NCI-H69 (cell line): ENCODE measurements around the gene KAT8.
A peak's percentile ranks its signal among the peaks of the same experiment; 100 is the strongest.
"Not testable (repeated sequence)": the region's sequence is repeated elsewhere in the genome, so short reads cannot be mapped to it uniquely, and the experiment has no call there.

Source experiments
- DNase-seq: peaks from one replicate; lab custom pipeline; 2025; lab: John Stamatoyannopoulos, UW

Gene KAT8

DNA sequence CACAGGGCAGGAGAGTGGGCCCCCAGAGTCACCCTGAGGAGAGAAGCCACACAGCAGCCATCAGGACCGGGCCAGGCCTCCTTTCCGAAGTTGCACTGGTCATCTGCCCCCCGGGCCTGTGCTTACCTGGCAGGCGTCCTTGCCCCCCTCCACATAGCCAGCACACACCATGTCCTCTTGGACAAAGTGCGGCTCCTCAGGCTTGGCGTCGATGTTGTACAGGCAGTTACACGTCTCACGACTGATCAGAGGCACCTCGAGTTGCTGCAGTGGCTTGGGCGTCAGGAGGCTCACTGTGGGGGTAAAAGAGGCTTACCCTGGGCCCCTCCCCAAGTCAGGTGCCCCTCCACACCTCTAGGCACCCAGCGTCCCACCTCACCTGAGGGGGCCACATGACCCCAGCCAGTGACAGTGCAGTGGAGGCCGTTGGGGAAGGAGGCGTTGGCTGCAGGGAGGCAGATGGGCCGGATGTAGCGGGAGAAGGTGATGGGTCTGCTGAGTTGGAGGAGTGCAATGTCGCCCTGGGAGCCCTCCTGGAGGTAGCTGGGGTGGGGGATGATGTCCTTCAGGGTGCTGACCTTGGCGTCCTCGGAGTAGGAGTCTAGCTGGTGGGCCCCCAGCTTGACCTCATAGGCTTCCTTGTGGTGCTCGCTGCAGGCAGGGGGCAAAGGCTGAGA is 15.0 kb downstream of the KAT8 start:
- no peak for DNase-seq

DNA sequence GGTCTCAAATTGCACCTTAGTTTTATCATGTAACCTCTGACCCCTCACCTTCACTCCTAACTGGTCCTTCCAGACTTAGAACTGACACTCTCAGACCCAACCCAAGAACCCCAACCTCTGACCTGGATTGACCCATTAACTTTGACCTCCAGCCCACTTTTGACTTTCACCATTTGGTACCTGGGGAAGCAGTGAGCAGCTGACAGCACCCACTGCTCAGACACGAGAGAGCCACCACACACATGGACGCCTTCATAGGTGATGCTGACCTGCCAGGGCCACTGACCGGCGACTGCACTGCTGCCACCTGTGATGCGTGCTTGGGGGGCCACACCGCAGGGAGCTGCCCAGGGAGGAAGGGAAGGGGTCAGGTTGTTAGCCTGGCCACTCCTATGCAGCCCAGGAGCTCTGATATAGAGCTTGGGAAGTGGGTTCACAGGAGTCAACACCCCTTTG is 15.6 kb downstream of the KAT8 start:
- no peak for DNase-seq

DNA sequence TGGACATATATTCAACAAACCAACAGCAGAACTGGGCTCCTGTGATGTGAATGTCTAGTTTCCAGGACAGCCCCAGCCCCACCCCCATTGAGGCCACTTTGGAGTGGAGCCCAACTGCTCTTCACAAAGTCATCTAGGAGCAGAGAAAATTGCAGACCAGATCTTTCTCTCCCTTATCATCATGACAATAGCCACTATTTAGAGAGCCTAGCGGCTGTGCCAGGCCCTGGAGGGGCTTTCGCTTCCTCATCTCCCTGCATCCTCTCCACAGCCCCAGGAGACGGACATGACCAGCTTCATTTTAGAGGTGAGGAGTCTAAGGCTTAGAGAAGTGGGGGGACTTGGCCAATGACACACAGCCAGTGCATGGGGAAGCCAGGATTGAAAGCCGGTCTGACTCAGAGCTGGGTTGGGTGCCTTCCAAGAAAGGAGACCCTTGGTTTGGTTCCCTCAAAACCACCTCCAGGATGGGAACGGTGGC is 16.7 kb downstream of the KAT8 start:
- peak; percentile 44 for DNase-seq

DNA sequence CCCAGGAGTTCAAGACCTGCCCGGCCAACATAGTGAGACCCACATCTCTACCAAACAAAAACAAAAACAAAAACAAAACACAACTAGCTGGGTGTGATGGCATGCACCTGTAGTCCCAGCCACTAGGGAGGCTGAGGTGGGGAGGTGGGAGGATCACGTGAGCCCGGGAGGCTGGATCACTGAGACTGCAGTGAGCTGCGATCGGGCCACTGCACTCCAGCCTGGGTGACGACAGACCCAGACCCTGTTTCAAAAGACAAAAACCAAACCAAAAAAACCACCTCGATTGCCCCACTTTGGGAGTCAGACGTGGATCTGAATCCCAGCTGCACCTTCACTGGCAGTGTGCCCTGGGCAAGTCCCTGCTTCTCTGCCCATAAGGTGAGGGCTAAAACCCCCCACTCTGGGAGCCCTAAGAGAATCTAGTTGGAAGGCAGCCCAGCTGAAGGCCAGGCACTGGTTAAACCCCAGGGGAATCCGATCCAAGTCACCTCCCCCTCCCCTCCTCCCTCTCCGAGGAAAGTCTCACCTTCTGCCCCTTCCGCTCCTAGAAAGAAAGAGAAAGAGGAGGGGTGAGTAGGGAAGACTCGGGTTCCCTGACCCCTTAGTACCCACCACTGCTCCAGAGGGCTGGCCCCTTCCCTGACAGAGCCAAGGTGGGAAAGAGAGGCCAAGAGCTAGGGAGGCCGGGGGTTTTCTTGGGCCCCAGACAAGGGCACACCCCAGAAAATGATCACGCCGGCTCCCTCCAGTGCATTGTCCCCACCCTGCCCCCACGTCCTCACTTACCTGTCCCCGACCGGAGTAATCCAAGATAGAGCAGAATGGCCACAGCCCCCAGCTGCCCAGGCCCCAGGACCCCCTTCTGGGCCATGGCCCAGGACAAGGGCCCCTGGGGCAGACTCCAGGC is 17.4 kb downstream of the KAT8 start:
- DNase-seq: peak; percentile 85

DNA sequence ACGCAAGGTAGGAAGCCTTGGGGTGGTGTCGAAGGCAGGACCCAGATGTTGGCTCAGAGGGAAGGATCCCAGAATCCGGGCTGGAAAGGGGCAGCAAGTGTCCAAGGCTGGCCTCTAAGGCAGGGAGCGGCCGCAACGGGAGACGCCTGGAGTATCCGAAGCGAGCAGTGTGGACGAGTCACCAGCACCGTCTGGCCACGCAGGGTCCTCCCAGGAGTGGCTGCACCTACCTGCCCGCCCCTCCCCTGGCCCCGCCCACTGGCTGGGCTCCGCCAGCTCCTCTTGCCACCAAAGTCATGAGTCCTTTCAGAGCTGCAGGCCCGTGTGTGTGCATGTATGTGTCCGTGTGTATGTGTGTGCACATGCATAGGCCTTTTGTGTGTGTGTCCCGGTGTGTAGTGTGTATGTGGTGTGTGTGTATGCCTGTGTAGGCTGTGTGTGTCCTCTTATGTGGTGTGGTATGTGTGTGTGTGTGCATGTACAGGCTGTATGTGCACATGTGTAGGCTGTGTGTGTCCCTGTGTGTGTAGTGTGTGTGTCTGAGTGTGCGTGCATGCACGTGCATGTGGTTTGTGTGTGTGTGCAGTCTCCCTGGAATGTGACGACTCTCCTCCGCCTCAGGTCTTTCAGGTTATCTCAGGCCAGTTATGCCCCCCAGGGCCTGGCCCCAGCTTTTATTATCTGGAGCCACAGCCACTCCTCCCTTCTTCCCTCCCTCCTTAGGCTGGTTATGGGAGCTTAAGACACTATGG is 18.2 kb downstream of the KAT8 start, which contains the start of gene PRSS8:
Gene PRSS8, minus strand, starts transcription at position 193 of the 752 bp plus-strand sequence. CDS start 229 bp downstream, outside the sequence.
- DNase-seq: peak; percentile 69

DNA sequence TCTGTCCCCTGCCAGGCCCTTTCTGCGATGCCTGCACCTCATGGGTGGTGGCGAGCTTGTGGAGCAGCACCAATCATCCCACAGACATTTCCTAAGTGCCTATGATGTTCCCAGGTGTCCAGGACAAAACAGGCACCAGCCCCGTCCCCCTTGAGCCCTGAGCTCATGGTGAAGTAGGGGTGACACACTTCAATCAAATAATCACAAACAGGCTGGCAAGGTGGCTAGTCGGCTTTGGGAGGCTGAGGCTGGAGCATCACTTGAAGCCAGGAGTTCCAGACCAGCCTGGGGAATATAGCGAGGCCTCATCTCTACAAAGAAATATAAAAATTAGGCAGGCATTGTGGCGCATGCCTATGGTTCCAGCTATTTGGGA is 18.8 kb downstream of the KAT8 start:
- no peak for DNase-seq

DNA sequence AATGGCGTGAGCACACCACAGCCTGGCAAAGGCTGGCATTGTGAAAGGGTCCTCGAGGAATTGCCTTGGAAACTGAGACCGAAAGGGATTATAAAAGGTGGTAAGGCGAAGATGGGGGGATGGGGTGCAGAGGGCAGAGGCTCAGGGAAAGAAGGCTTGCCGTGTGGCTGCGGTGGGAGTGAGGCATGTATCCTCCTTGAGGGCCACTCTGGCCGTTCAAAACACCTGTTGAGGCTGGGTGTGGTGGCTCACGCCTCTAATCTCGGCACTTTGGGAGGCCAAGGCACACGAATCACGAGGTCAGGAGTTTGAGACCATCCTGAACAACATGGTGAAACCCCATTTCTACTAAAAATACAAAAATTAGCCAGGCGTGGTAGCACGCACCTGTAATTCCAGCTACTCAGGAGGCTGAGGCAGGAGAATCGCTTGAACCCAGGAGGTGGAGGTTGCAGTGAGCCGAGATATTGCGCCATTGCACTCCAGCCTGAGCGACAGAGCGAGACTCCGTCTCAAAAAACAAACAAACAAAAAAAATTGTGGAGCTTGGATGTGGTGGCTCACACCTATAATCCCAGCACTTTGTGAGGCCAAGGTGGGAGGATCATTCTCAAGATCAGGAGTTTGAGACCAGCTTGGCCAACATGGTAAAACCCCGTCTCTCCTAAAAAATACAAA is 19.5 kb downstream of the KAT8 start:
- not testable (repeated sequence) for DNase-seq

DNA sequence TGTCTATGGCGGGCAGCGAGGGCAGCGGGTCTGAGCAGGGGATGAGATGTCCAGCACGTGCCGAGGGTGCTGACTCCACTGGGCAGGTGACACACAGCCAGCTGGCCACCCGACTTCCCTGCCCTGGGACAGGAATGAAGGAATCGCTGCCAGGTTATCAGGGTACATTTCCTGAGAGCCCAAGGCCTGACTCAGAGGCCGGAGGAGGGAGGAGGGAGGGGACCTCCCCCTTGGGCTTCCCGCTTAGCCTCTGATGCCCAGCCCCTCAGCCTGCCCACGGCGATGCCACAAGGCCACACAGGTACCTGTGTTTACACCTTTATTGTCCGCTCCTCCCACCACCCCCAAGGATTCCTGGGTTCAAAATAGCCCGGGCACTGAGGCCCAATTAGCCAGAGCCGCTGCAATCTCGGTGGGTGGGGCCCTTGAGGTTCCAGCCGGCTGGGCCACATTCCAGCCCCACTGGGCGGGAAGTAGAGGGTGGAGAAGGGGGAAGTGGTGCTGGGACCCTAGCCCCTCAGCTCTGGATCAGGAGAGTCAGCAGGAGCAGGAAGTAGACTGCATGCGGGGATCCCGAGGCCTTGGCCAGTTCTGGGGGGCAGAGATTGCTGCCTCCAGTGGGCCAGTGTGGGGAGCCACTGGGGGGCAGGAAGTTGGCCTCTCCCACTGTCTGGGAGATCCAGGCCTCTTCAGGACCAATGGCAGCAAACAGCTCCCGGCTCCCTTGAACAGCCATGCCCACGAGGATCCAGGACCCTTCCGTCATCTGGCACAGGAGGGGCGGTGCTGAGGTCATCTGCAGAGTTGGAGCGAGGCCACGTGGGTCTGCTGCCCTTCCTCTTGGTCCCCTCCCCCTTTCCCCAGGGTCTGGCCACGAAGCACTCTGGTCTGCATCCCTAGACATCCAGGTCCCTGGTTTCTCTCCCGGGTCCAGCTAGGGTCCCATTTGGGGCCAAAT is 21.4 kb downstream of the KAT8 start:
- no peak for DNase-seq

DNA sequence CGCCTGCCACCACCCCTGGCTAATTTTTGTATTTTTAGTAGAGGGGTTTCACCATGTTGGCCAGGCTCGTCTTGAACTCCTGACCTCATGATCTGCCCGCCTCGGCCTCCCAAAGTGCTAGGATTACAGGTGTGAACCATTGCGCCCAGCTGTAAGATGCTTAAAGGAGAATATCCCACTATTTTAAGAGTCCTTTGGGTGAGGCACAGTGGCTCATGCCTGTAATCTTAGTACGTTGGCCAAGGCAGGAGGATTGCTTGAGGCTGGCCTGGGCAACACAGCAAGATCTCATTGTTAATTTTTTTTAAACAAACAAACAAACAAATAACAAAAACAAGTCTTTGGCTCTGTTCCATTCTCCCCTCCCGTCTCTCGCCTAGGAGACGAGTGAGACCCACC is 23.6 kb downstream of the KAT8 start:
- not testable (repeated sequence) for DNase-seq

DNA sequence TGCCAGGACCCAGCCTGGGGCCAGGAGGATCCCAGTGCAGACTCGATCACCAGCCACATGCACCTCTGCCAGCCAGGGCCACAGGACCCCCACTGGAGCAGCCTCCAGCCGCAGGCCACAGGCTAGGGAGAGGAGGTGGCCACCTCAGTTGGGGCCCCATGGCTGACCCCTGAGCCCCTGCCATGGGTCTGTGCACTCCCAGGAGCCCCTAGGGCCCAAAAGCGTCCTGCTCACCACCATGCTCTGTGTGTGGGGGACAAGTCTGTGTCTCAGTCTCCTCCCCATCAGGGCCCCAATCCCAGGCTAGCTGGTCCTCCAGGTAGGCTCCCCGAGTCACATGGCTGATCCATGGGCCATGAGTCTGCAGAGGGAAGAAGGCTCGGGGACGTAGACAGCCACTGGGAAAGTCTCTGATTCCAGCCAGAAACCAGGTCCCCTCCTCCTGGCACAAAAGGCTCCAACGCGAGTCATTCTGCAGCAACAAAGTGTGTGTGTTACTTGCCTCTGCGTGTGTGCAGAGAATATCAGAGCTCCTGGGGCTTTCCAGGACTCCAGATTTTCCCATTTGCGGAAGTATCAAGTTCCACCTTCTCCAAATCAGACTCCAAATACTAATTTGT is 24.1 kb downstream of the KAT8 start:
- DNase-seq: peak; percentile 78

DNA sequence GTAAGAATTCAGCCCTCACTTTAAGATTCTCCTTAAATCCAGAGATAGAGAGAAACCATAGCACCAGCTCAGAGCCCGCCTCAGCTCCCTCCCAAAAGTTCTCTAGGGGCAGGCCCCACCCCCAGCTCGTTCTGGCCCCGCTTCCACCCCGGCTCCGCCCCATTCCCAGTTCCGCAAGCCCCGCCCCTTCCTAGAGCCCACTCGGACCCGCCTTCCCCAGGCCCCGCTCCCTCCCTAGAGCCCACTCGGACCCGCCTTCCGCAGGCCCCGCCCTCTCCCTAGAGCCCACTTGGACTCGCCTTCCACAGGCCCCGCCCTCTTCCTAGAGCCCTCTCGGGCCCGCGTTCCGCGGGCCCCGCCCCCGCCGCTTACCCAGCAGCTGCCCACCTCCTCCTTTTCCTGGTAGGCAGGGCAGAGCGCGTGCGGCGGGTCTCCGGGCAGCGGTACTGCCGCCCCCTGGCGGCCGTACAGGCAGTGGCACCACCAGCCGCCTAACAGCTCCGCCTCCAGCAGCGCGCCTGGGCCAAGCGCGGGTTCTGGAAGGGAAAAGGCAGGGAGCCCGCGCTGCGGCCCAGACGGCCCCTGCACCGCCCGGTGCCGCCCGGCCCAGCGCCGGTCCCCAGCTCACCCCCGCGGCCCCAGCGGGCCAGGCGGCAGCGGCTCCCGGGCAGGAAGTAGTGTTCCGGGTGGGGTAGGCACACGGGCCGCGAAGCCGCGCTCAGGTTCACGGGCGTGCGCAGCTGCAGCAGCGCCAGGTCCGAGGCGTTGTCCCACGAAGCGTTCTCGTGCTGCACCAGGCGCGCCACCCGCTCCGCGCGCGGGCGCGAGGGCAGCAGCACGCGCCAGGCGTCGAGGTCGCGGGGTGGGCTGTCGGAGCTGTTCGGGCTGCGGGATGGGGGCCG is 24.9 kb downstream of the KAT8 start:
- peak; percentile 100 for DNase-seq

DNA sequence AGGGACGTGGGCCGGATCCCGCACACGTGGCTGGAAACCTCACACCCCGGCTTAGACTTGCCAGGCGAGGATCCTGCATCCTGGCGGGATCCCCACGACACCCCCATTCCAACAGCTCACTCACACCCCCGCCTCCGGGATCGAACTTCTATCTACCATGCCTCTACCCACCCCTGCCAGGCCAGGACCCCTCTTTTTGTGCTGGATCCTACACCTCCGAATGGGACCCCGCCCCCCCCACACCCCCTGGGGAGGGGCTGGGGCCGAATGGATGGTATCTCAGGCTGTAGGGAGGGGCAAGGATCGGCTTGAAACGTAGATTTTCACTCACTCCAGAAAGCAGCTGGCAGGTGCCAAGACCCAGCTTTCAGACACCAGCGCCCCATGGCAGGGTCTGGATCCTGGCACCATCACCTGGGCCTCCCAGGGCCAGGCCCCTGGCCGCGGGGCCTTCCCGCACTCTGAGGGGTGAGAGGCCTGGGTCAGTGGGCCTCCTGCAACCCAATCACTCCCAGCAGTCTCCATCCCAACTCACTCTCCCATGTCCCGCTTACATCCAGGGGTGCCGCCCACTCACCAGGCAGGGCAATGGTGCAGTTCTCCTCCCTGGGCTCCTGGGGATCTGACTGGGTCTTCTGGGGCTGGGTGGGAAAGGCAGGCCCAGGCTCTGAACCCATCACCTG is 25.7 kb downstream of the KAT8 start:
- DNase-seq: no peak

DNA sequence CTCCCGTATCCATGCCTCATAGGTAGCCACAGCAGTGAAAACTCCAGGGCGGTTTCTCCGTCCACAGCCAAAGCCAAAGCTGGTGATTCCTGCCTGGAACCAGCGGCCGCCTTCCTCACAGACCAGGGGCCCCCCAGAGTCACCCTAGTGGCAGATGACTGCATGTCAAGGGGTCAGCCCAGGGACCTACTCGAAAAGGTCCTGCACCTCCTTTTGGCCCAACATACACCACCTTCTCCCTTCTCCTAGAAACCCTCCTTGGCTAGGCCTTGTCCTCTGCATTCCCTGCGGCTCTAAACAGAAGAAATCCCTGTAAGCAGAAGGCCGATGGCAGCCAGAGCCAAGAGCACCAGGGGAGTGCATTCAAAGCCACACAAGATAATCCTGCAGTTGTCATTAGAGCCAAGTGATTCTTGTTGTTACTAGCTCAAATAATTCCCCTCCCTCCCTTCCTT is 26.3 kb downstream of the KAT8 start:
- no peak for DNase-seq

DNA sequence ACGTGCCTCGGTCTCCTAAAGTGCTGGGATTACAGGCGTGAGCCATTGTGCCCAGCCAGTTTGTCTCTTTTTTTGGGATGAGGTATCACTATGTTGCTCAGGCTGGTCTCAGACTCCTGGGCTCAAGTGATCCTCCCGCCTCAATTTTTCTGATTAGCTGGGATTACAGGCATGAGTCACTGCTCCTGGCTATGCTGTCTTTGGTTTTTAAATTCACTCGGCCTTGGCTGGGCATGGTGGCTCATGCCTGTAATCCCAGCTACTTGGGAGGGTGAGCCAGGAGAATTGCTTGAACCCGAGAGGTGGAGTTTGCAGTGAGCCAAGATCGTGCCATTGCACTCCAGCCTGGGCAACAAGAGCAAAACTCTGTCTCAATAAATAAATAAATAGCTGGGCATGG is 27.0 kb downstream of the KAT8 start:
- DNase-seq: not testable (repeated sequence)

DNA sequence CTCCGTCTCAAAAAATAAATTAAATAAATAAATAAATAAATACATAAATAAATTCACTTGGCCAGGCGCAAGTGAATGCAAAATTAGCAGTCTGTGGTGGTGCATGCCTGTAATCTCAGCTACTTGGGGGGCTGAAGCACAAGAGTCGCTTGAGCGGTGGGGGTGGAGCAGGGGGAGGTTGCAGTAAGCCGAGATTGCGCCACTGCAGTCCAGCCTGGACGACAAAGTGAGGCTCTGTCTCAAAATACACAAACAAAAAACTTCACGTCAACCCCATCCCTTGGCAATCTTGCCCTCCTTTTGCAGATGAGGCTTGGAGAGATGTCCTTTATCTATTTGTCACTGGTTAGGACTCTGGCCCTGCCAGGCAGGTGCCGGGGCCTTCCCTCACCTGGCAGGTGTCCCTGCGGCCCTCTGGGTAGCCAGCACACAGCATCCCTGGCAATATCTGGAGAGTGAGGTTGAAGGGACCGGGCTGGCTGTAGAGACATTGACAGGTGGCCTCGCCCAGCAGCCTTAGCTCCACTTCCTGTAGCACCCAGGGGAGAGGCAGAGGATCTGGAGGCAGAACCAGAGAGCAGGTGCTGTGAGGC is 28.0 kb downstream of the KAT8 start:
- peak; percentile 45 for DNase-seq

DNA sequence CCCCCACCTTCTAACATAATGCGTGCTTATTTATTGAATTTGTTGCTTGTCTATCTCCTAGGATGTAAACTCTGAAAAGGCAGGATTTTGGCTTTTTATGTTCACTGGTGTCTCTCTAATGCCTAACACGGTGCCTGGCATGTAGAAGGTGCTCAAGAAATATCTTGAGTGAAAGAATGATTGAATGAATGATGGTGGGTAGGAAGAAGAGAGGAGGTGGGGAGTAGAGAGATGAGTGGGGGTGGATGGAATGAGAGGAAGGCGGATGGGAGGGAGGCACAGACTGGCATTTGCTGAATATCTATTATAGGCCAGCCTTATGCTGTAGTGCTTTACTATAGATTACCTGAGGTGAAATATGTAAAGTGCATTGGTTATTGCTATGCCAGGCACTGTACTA is 30.1 kb downstream of the KAT8 start:
- no peak for DNase-seq

DNA sequence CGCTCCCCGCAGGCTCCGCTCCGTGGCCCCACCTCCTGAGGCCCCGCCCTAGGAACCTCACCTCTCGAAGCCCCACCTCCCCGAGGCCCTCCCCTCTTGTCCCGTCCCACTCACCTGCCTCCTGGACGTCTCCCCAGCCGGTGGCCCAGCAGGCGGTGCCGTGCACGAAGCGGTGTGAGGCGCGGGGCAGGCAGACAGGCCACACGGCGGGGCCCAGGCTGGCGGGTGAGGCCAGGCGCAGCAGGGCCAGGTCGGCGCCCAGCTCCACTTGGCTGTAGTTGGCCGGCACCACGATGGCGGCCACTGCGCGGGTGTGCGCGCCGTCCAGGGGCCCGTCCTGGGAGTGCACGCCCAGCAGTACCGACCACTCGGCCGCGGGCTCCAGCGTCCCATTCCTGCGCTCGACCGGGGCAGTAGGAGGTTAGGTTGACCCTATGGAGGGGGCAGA is 30.8 kb downstream of the KAT8 start:
- peak; percentile 67 for DNase-seq

DNA sequence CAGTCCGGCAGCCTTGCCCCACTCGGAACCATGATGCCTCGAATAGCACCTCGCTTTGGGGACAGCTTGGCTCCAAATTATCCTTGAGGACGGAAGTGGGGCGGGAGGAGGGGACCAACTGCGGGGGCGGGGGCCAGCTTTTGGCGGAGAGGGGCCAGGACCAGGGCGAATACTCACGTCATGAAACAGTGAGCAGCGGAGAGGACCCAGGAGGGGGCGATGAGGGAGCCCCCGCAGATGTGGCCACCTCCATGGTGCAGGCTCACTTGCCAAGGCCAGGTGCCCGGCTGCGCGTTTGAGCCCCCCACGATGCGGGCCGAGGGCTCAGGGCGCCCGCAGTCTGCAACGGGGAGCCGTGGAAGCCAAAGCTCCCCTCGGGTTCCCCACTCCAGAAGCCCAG is 31.4 kb downstream of the KAT8 start:
- no peak for DNase-seq
